ENCODE data around the gene PTX4.

The PTX4 gene

GRCh38 chr16:1465567-1465915 lies 23.2 kb downstream of the PTX4 start:
- no peaks in the 10 kb centered on the region for H3K27me3 ChIP-seq (ENCODE audit: control insufficient read depth in 1 of 2, insufficient read depth in 2 of 2, low read length in 2 of 2)
- peaks cover 7 to 10% of the 10 kb centered on the region in 2 donors for H3K36me3 ChIP-seq (ENCODE audit: control insufficient read depth in 2 of 2, insufficient read depth in 2 of 2, low read length in 2 of 2)
- peaks cover 4% of the 10 kb centered on the region for H3K4me1 ChIP-seq (ENCODE audit: control insufficient read depth, insufficient read depth, low read length)
- no peak overlapping the region for H3K4me3 ChIP-seq (ENCODE audit: low read length in 2 of 2)
- H3K9ac ChIP-seq (ENCODE audit: low read length in 2 of 2): no peak overlapping the region
- no peak overlapping the region for H3K27ac ChIP-seq (ENCODE audit: low read length)
- no peaks in the 10 kb centered on the region for H3K9me3 ChIP-seq (ENCODE audit: control insufficient read depth in 2 of 2, low read length in 2 of 2)

- no peak overlapping the region for H3K4me3 ChIP-seq (ENCODE audit: low read length in 2 of 2)
- H3K27ac ChIP-seq (ENCODE audit: low read length): no peak overlapping the region
- no peak overlapping the region for H3K9ac ChIP-seq (ENCODE audit: low read length in 2 of 2)
- peaks cover 10% of the 10 kb centered on the region in 2 donors for H3K36me3 ChIP-seq (ENCODE audit: control insufficient read depth in 2 of 2, insufficient read depth in 2 of 2, low read length in 2 of 2)
- no peaks in the 10 kb centered on the region for H3K27me3 ChIP-seq (ENCODE audit: control insufficient read depth in 1 of 2, insufficient read depth in 2 of 2, low read length in 2 of 2)
- no peaks in the 10 kb centered on the region for H3K9me3 ChIP-seq (ENCODE audit: control insufficient read depth in 2 of 2, low read length in 2 of 2)
- H3K4me1 ChIP-seq (ENCODE audit: control insufficient read depth, insufficient read depth, low read length): no peaks in the 10 kb centered on the region
Measured at GRCh38 chr16:1464894-1465566, 23.7 kb downstream of the PTX4 start.

- Histone ChIP-seq H3K9me3 (ENCODE audit: control insufficient read depth in 2 of 2, low read length in 2 of 2) (no peaks in the 10 kb centered on the region), H3K36me3 (ENCODE audit: control insufficient read depth in 2 of 2, insufficient read depth in 2 of 2, low read length in 2 of 2) (peaks cover 10% of the 10 kb centered on the region in 2 donors), H3K4me1 (ENCODE audit: control insufficient read depth, insufficient read depth, low read length) (no peaks in the 10 kb centered on the region), H3K27me3 (ENCODE audit: control insufficient read depth in 1 of 2, insufficient read depth in 2 of 2, low read length in 2 of 2) (no peaks in the 10 kb centered on the region), H3K9ac (ENCODE audit: low read length in 2 of 2) (no peak overlapping the region), H3K27ac (ENCODE audit: low read length) (no peak overlapping the region), H3K4me3 (ENCODE audit: low read length in 2 of 2) (no peak overlapping the region)
Measured at GRCh38 chr16:1464196-1464893, 24.4 kb downstream of the PTX4 start.

GRCh38 chr16:1461146-1461545 lies 27.6 kb downstream of the PTX4 start:
- Histone ChIP-seq H3K9ac (ENCODE audit: low read length in 2 of 2) (no peak overlapping the region), H3K36me3 (ENCODE audit: control insufficient read depth in 2 of 2, insufficient read depth in 2 of 2, low read length in 2 of 2) (peaks cover 23 to 28% of the 10 kb centered on the region in 2 donors), H3K4me3 (ENCODE audit: low read length in 2 of 2) (no peak overlapping the region), H3K9me3 (ENCODE audit: control insufficient read depth in 2 of 2, low read length in 2 of 2) (no peaks in the 10 kb centered on the region), H3K27ac (ENCODE audit: low read length) (no peak overlapping the region), H3K4me1 (ENCODE audit: control insufficient read depth, insufficient read depth, low read length) (no peaks in the 10 kb centered on the region), H3K27me3 (ENCODE audit: control insufficient read depth in 1 of 2, insufficient read depth in 2 of 2, low read length in 2 of 2) (no peaks in the 10 kb centered on the region)

- no peaks in the 10 kb centered on the region for H3K9me3 ChIP-seq (ENCODE audit: control insufficient read depth in 2 of 2, low read length in 2 of 2)
- no peaks in the 10 kb centered on the region for H3K27me3 ChIP-seq (ENCODE audit: control insufficient read depth in 1 of 2, insufficient read depth in 2 of 2, low read length in 2 of 2)
- H3K4me3 ChIP-seq (ENCODE audit: low read length in 2 of 2): no peak overlapping the region
- H3K4me1 ChIP-seq (ENCODE audit: control insufficient read depth, insufficient read depth, low read length): no peaks in the 10 kb centered on the region
- peaks cover 25 to 31% of the 10 kb centered on the region in 2 donors for H3K36me3 ChIP-seq (ENCODE audit: control insufficient read depth in 2 of 2, insufficient read depth in 2 of 2, low read length in 2 of 2)
- H3K9ac ChIP-seq (ENCODE audit: low read length in 2 of 2): no peak overlapping the region
- no peak overlapping the region for H3K27ac ChIP-seq (ENCODE audit: low read length)
Measured at GRCh38 chr16:1460602-1461138, 28.1 kb downstream of the PTX4 start.

- Histone ChIP-seq H3K4me3 (ENCODE audit: low read length in 2 of 2) (no peak overlapping the region), H3K9ac (ENCODE audit: low read length in 2 of 2) (no peak overlapping the region), H3K27ac (ENCODE audit: low read length) (no peak overlapping the region), H3K4me1 (ENCODE audit: control insufficient read depth, insufficient read depth, low read length) (no peaks in the 10 kb centered on the region), H3K27me3 (ENCODE audit: control insufficient read depth in 1 of 2, insufficient read depth in 2 of 2, low read length in 2 of 2) (no peaks in the 10 kb centered on the region), H3K9me3 (ENCODE audit: control insufficient read depth in 2 of 2, low read length in 2 of 2) (no peaks in the 10 kb centered on the region), H3K36me3 (ENCODE audit: control insufficient read depth in 2 of 2, insufficient read depth in 2 of 2, low read length in 2 of 2) (peaks cover 29 to 31% of the 10 kb centered on the region in 2 donors)
Measured at GRCh38 chr16:1459967-1460366, 28.8 kb downstream of the PTX4 start.

GRCh38 chr16:1458977-1459341 lies 29.8 kb downstream of the PTX4 start:
- no peaks in the 10 kb centered on the region for H3K27me3 ChIP-seq (ENCODE audit: control insufficient read depth in 1 of 2, insufficient read depth in 2 of 2, low read length in 2 of 2)
- H3K4me3 ChIP-seq (ENCODE audit: low read length in 2 of 2): no peak overlapping the region
- H3K27ac ChIP-seq (ENCODE audit: low read length): no peak overlapping the region
- H3K36me3 ChIP-seq (ENCODE audit: control insufficient read depth in 2 of 2, insufficient read depth in 2 of 2, low read length in 2 of 2): peaks cover 28 to 31% of the 10 kb centered on the region in 2 donors
- no peaks in the 10 kb centered on the region for H3K9me3 ChIP-seq (ENCODE audit: control insufficient read depth in 2 of 2, low read length in 2 of 2)
- H3K9ac ChIP-seq (ENCODE audit: low read length in 2 of 2): no peak overlapping the region
- H3K4me1 ChIP-seq (ENCODE audit: control insufficient read depth, insufficient read depth, low read length): no peaks in the 10 kb centered on the region

GRCh38 chr16:1458336-1458976 lies 30.3 kb downstream of the PTX4 start:
- Histone ChIP-seq H3K36me3 (ENCODE audit: control insufficient read depth in 2 of 2, insufficient read depth in 2 of 2, low read length in 2 of 2) (peaks cover 31 to 36% of the 10 kb centered on the region in 2 donors), H3K9me3 (ENCODE audit: control insufficient read depth in 2 of 2, low read length in 2 of 2) (no peaks in the 10 kb centered on the region), H3K9ac (ENCODE audit: low read length in 2 of 2) (no peak overlapping the region), H3K4me1 (ENCODE audit: control insufficient read depth, insufficient read depth, low read length) (no peaks in the 10 kb centered on the region), H3K4me3 (ENCODE audit: low read length in 2 of 2) (no peak overlapping the region), H3K27me3 (ENCODE audit: control insufficient read depth in 1 of 2, insufficient read depth in 2 of 2, low read length in 2 of 2) (no peaks in the 10 kb centered on the region), H3K27ac (ENCODE audit: low read length) (no peak overlapping the region)

GRCh38 chr16:1457489-1458245 lies 31.1 kb downstream of the PTX4 start:
- Histone ChIP-seq H3K4me3 (ENCODE audit: low read length in 2 of 2) (no peak overlapping the region), H3K9ac (ENCODE audit: low read length in 2 of 2) (no peak overlapping the region), H3K27ac (ENCODE audit: low read length) (no peak overlapping the region), H3K36me3 (ENCODE audit: control insufficient read depth in 2 of 2, insufficient read depth in 2 of 2, low read length in 2 of 2) (peaks cover 32% of the 10 kb centered on the region in 2 donors), H3K4me1 (ENCODE audit: control insufficient read depth, insufficient read depth, low read length) (no peaks in the 10 kb centered on the region), H3K9me3 (ENCODE audit: control insufficient read depth in 2 of 2, low read length in 2 of 2) (no peaks in the 10 kb centered on the region), H3K27me3 (ENCODE audit: control insufficient read depth in 1 of 2, insufficient read depth in 2 of 2, low read length in 2 of 2) (no peaks in the 10 kb centered on the region)

- Histone ChIP-seq H3K4me3 (ENCODE audit: low read length in 2 of 2) (no peak overlapping the region), H3K9me3 (ENCODE audit: control insufficient read depth in 2 of 2, low read length in 2 of 2) (no peaks in the 10 kb centered on the region), H3K27ac (ENCODE audit: low read length) (no peak overlapping the region), H3K27me3 (ENCODE audit: control insufficient read depth in 1 of 2, insufficient read depth in 2 of 2, low read length in 2 of 2) (no peaks in the 10 kb centered on the region), H3K9ac (ENCODE audit: low read length in 2 of 2) (no peak overlapping the region), H3K4me1 (ENCODE audit: control insufficient read depth, insufficient read depth, low read length) (no peaks in the 10 kb centered on the region), H3K36me3 (ENCODE audit: control insufficient read depth in 2 of 2, insufficient read depth in 2 of 2, low read length in 2 of 2) (peaks cover 37 to 38% of the 10 kb centered on the region in 2 donors)
Measured at GRCh38 chr16:1456951-1457350, 31.8 kb downstream of the PTX4 start.
